Mammary epithelial cell (primary cell): ENCODE results near the gene CAMK2B.

ENCODE experiments used
- CTCF ChIP-seq, 2 donors: IDR thresholded peaks in 1 of 2; conservative IDR thresholded peaks in 1 of 2; 2 replicates each; pipeline ENCODE4 v1.5.1; 2011 to 2012; ENCODE audit warnings: inconsistent platforms in 2 of 2, low read length in 2 of 2, mild to moderate bottlenecking in 2 of 2, control low read depth in 1 of 2, low read depth in 1 of 2; ENCODE audit not compliant: insufficient read depth in 1 of 2; ENCODE audit errors: extremely low read depth in 1 of 2
- EZH2 ChIP-seq: IDR thresholded peaks from 2 replicates; pipeline ENCODE4 v1.6.1; 2012; ENCODE audit warnings: low read length, inconsistent platforms, borderline replicate concordance

- no peak for TF ChIP-seq CTCF (conservative IDR thresholded peaks at IDR 0.05 in 1 of 2, IDR thresholded peaks at IDR 0.05 in 1 of 2; ENCODE audit: extremely low read depth in 1 of 2, insufficient read depth in 1 of 2, low read depth in 1 of 2, low read length in 2 of 2)
- no peak for TF ChIP-seq EZH2
These were observed 74.1 kb downstream of the CAMK2B start for GRCh38 chr7:44251269-44251668.
